C4-2B (cell line): ENCODE measurements around the gene SEC22A.

Experiments used
- CTCF ChIP-seq: fragments of 450-650 bp; conservative IDR thresholded peaks from 2 replicates; pipeline ENCODE4 v1.5.1; 2017; ENCODE audit warnings: mild to moderate bottlenecking
- ZFX ChIP-seq: fragments of 450-650 bp; IDR thresholded peaks from 2 replicates; pipeline ENCODE4 v1.6.1; 2017

- TF ChIP-seq CTCF (no peak), ZFX (no peak)
These were observed 99.8 kb downstream of the SEC22A start for GRCh38 chr3:123301331-123302184.
